Smooth muscle cell (in vitro differentiated cells): ENCODE data around the gene GRWD1. TPM values are rescaled to one million over a fixed set of nuclear protein-coding genes. Genes with fewer than 3 reads are reported as not detected.

Source experiments
- DNase-seq: peaks from one replicate; lab custom pipeline; 2025; ENCODE audit not compliant: unreplicated experiment; lab: John Stamatoyannopoulos, UW
- H2AFZ ChIP-seq: fragments of 200-600 bp; sonication (generic); 2 replicates; pipeline ENCODE4 v1.6.0; 2016; ENCODE audit warnings: antibody characterized with exemption, low read depth, mild to moderate bottlenecking
- H3F3A ChIP-seq: fragments of 200-600 bp; sonication (generic); 2 replicates; pipeline ENCODE4 v1.6.0; 2017; ENCODE audit warnings: antibody characterized with exemption, low read depth
- H3K27ac ChIP-seq: fragments of 200-600 bp; sonication (generic); 2 replicates; pipeline ENCODE4 v1.5.1; 2016; ENCODE audit warnings: low read depth, mild to moderate bottlenecking
- H3K27me3 ChIP-seq: fragments of 200-600 bp; sonication (generic); 2 replicates; pipeline ENCODE4 v1.6.1; 2016; ENCODE audit warnings: low read depth, mild to moderate bottlenecking
- H3K36me3 ChIP-seq: fragments of 200-600 bp; sonication (generic); 2 replicates; pipeline ENCODE4 v1.5.1; 2016; ENCODE audit warnings: low read depth
- H3K4me1 ChIP-seq: fragments of 200-600 bp; sonication (generic); 2 replicates; pipeline ENCODE4 v1.5.1; 2016; ENCODE audit warnings: low read depth
- H3K4me2 ChIP-seq: fragments of 200-600 bp; sonication (generic); 2 replicates; pipeline ENCODE4 v1.6.0; 2016; ENCODE audit warnings: mild to moderate bottlenecking
- H3K4me3 ChIP-seq: fragments of 200-600 bp; sonication (generic); 2 replicates; pipeline ENCODE4 v1.5.1; 2016; ENCODE audit warnings: mild to moderate bottlenecking
- H3K79me2 ChIP-seq: fragments of 200-600 bp; sonication (generic); 2 replicates; pipeline ENCODE4 v1.6.0; 2016; ENCODE audit warnings: low read depth, mild to moderate bottlenecking
- H3K9ac ChIP-seq: fragments of 200-600 bp; sonication (generic); 2 replicates; pipeline ENCODE4 v1.6.0; 2016; ENCODE audit warnings: low read depth
- H3K9me3 ChIP-seq: fragments of 200-600 bp; sonication (generic); replicated peaks from 2 replicates; pipeline ENCODE4 v1.5.1; 2016; ENCODE audit warnings: low read depth
- H4K20me1 ChIP-seq: fragments of 200-600 bp; sonication (generic); 2 replicates; pipeline ENCODE4 v1.6.0; 2016; ENCODE audit warnings: low read depth
- CTCF ChIP-seq: fragments of 200-600 bp; sonication (generic); IDR thresholded peaks from 2 replicates; pipeline ENCODE4 v1.5.1; 2017; ENCODE audit warnings: borderline replicate concordance, mild to moderate bottlenecking, antibody characterized with exemption; ENCODE audit not compliant: insufficient read depth, poor library complexity, severe bottlenecking
- WGBS: methylation state at CpG from one replicate; pipeline ENCODE4 v1.1.7; 2016; ENCODE audit warnings: low lambda C conversion rate; 5-methylcytosine and 5-hydroxymethylcytosine counted together
- polyA plus RNA-seq: library from polyadenylated mRNA; unstranded; fragments of >200 nt; fragmentation: Nextera tagmentation; extraction: Ambion mirVana; gene quantifications from 2 replicates; pipeline ENCODE4 v1.2.1, GENCODE V29; 2016
- total RNA-seq: library from RNA; depleted of rRNA; stranded (reverse); fragments of >200 nt; gene quantifications from 2 replicates; pipeline ENCODE4 v1.2.3, GENCODE V29; 2014

GRWD1 gene
- total and polyA plus RNA-seq, 2 experiments from 2014 or later = 22.1 to 23.6 TPM

DNA sequence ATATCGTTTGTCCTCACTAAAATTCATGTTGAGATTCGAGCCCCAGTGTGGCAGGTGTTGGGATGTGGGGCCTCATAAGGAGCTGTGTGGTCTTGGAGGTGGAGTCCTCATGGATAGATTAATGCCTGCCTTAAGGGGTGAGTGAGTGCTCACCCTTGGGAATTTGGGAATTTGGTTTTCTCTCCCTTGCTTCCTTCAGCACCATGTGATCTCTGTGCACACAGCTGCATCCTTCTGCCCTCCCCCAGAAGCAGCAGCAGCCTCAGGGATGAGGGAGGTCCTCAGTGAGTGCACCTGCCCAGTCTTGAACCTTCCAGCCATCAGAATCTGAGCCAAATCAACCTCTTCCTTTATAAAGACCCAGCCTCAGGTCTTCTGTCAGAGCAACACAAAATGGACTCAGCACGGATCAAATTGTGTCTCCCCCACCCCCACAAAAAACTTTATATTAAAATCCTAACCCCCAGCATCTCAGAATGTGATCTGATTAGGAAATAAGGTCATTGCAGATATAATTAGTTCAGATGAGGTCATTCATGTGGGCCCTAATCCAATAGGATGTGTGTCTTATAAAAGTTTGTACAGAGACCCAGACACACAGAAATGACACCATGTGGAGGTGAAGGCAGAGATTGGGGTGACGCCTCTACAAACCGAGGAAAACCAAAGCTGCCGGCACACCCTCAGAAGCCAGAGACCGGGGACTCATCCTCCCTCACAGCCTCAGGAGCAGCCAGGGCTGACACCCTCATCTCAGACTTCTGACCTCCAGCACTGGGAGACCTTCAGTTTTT lies 36.3 kb downstream of the GRWD1 start:
- Histone ChIP-seq H3K27ac (no peak overlapping the region), H2AFZ (no peak overlapping the region), H3K9me3 (no peaks in the 10 kb centered on the region), H3K79me2 (no peaks in the 10 kb centered on the region), H3K4me1 (no peaks in the 10 kb centered on the region), H3K36me3 (no peaks in the 10 kb centered on the region), H4K20me1 (peaks cover 28% of the 10 kb centered on the region), H3F3A (peaks cover 4% of the 10 kb centered on the region), H3K27me3 (no peaks in the 10 kb centered on the region), H3K9ac (no peak overlapping the region), H3K4me2 (no peak overlapping the region), H3K4me3 (no peak overlapping the region)
- no peak for TF ChIP-seq CTCF
- 89% methylated on average over 7 of the region's 7 CpGs for WGBS
- no peak for DNase-seq

- no peak overlapping the region for H3K4me2 ChIP-seq
- no peak overlapping the region for H3K27ac ChIP-seq
Observed at GRCh38 chr19:48483301-48483700, 37.5 kb downstream of the GRWD1 start.

DNA sequence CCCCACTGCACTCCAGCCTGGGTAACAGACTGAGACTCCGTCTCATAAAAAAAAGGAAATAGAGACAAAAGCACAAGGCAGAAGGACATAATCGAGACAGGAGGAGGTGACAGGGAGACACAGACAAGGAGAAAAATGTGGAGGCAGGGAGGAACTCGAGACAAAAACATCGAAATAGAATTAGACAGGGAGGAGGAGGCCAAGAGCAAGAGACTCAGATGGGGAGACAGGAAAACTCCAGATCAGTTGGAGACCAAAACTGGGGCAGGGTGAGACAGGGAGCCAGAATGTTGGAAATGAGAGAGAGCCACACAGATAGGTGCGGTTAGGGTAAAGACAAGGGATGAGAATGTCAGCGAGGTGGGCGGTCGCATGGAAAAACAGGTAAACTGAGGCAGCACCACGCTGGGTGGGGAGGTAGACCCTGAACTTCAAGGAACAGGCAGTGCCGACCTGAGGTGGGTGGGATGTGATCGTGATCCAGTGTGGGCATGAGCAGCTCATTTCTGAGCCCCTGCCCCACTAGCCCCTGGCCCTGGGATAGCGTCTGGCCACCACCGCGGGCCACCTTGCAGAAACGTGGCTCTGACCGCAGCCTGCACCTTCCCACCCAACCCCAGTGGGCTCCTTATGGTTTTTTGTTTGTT lies 38.6 kb downstream of the GRWD1 start:
- Histone ChIP-seq H3K79me2 (no peaks in the 10 kb centered on the region), H3K27me3 (no peaks in the 10 kb centered on the region), H2AFZ (no peak overlapping the region), H4K20me1 (peaks cover 12% of the 10 kb centered on the region), H3K4me1 (no peaks in the 10 kb centered on the region), H3K36me3 (no peaks in the 10 kb centered on the region), H3K27ac (no peak overlapping the region), H3K4me2 (no peak overlapping the region), H3K9ac (no peak overlapping the region), H3K9me3 (no peaks in the 10 kb centered on the region), H3K4me3 (no peak overlapping the region), H3F3A (peaks cover 4% of the 10 kb centered on the region)
- TF ChIP-seq CTCF = no peak
- no peak for DNase-seq
- WGBS = 93% methylated on average over 16 of the region's 16 CpGs

More at GRCh38 chr19:48483301-48483700, 37.5 kb downstream of the GRWD1 start:
- Histone ChIP-seq H3K9ac (no peak overlapping the region), H3F3A (peaks cover 4% of the 10 kb centered on the region), H3K4me1 (no peaks in the 10 kb centered on the region), H3K4me3 (no peak overlapping the region), H3K79me2 (no peaks in the 10 kb centered on the region), H3K27me3 (no peaks in the 10 kb centered on the region), H3K9me3 (no peaks in the 10 kb centered on the region), H3K36me3 (no peaks in the 10 kb centered on the region), H4K20me1 (peaks cover 17% of the 10 kb centered on the region), H2AFZ (no peak overlapping the region)
- TF ChIP-seq CTCF = no peak
- no peak for DNase-seq
- 100% methylated on average over 1 of the region's 3 CpGs for WGBS
